Panc1 (cell line): ENCODE measurements around the gene ZNF592.

ENCODE experiments used
- CTCF ChIP-seq: fragments of 450-650 bp; IDR thresholded peaks from 2 replicates; pipeline ENCODE4 v1.5.1; 2017; ENCODE audit warnings: mild to moderate bottlenecking
- POLR2AphosphoS5 ChIP-seq: IDR thresholded peaks from 2 replicates; pipeline ENCODE4 v1.6.1; 2012; ENCODE audit warnings: mild to moderate bottlenecking, low read depth, low read length, moderate library complexity

DNA sequence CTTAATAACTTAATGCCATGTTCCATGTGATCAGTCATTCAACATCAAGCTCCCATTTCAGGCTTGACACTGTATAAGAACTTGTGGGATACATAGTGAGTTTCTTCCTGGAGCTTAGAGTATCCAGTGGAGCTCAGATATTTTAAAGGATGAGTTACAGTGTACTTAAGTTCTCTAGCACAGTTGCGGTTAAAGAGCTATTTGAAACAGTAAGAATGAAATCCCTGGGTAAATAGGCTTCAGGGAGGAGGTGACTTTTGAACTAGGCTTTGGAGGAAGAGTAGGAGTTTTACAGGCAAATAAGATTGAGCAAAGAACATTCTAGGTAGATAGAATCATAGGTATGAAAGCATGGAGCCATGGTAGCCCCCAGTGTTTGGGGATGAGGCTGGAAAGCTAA, 3.8 kb downstream of the ZNF592 start:
- TF ChIP-seq CTCF (no peak), POLR2AphosphoS5 (no peak)
